Gastrocnemius medialis (tissue), 4 donors: ENCODE results near the gene ZNF526. TPM values are rescaled to one million over a fixed set of nuclear protein-coding genes. Genes with fewer than 3 reads are reported as not detected.

Experiments used
- ATAC-seq, 2 donors: fragments of 150-250 bp; one replicate each; pipeline ENCODE4 v1.9.1; 2016
- DNase-seq, 2 donors: peaks; one replicate each; pipeline ENCODE4 v3.0.0-alpha.2; 2019
- H3K27ac ChIP-seq, 4 donors: fragments of 200-600 bp; sonication (generic); 1 replicate in 1 of 4; 2 replicates in 3 of 4; pipeline ENCODE4 v1.5.1; 2016 to 2018; ENCODE audit warnings: mild to moderate bottlenecking in 2 of 4, moderate library complexity in 1 of 4
- H3K27me3 ChIP-seq, 3 donors: fragments of 200-600 bp; sonication (generic) in 2 of 3; 1 replicate in 1 of 3; 2 replicates in 2 of 3; pipeline versions ENCODE4 v1.5.1 to v1.6.0; 2016 to 2019; ENCODE audit warnings: mild to moderate bottlenecking in 1 of 3, moderate library complexity in 1 of 3
- H3K36me3 ChIP-seq, 2 donors: fragments of 200-600 bp; sonication (generic) in 1 of 2; one replicate each; pipeline ENCODE4 v1.5.1; 2017 to 2018
- H3K4me1 ChIP-seq, 2 donors: fragments of 200-600 bp; sonication (generic) in 1 of 2; one replicate each; pipeline ENCODE4 v1.5.1; 2016 to 2017; ENCODE audit warnings: mild to moderate bottlenecking in 2 of 2
- H3K4me3 ChIP-seq, 4 donors: fragments of 200-600 bp; sonication (generic) in 3 of 4; 1 replicate in 1 of 4; 2 replicates in 3 of 4; pipeline ENCODE4 v1.5.1; 2016 to 2019; ENCODE audit warnings: mild to moderate bottlenecking in 2 of 4
- H3K9me3 ChIP-seq, 3 donors: fragments of 200-600 bp; sonication (generic) in 2 of 3; 1 replicate in 1 of 3; 2 replicates in 2 of 3; pipeline ENCODE4 v1.5.1; 2016 to 2019
- CTCF ChIP-seq, 5 experiments: fragments of 450-650 bp in 3 of 5; fragments of 200-600 bp in 2 of 5; sonication (generic) in 2 of 5; IDR thresholded peaks in 4 of 5; conservative IDR thresholded peaks in 1 of 5; 1 replicate in 4 of 5; 2 replicates in 1 of 5; pipeline ENCODE4 v1.5.1; 2016 to 2019; ENCODE audit warnings: antibody characterized with exemption in 5 of 5, mild to moderate bottlenecking in 3 of 5, moderate library complexity in 3 of 5
- POLR2A ChIP-seq, 2 donors: fragments of 450-650 bp; IDR thresholded peaks; one replicate each; pipeline ENCODE4 v1.6.1; 2017; ENCODE audit warnings: antibody characterized with exemption in 2 of 2, mild to moderate bottlenecking in 2 of 2, moderate library complexity in 2 of 2
- in situ Hi-C, 4 donors: fragments of 200-750 bp; cut with MboI; loops; one replicate each; pipeline versions ENCODE4 v1.15.0 to v1.8.0; 2017; ENCODE audit warnings: low sequenced_read_pairs in 4 of 4
- intact Hi-C: fragments of 100-400 bp; cut with DNase I; formaldehyde crosslinking; loops from one replicate; pipeline ENCODE4 v1.15.1; 2023; ENCODE audit warnings: low total_unique reads
- total RNA-seq, 4 donors: library from RNA; depleted of rRNA; stranded (reverse); fragments of >200 nt; gene quantifications; one replicate each; pipeline versions ENCODE4 v1.1.0 to v1.2.3, GENCODE V29; 2016

Gene ZNF526
- total RNA-seq, 4 donors from 2014 or later: 3.3 to 5.8 (median 4.9) TPM

GRCh38 chr19:42185277-42185676 lies 34.8 kb upstream of the ZNF526 start:
- Histone ChIP-seq H3K4me1 (no peaks in the 10 kb centered on the region), H3K27me3 (peaks cover 11 to 17% (median 14%) of the 10 kb centered on the region in 3 donors), H3K36me3 (no peaks in the 10 kb centered on the region), H3K27ac (no peak overlapping the region), H3K9me3 (no peaks in the 10 kb centered on the region), H3K4me3 (no peak overlapping the region)
- TF ChIP-seq CTCF (IDR thresholded peaks at IDR 0.05 in 4 of 5, conservative IDR thresholded peaks at IDR 0.05 in 1 of 5): no peak
- no peak for TF ChIP-seq POLR2A (IDR thresholded peaks at IDR 0.05)
- in situ Hi-C loops: loop anchor here in 1 of 4 donors (10.0 kb wide), 1 partner anchor 50 kb away; the partner anchor contains the start of gene POU2F2
- intact Hi-C loops: loop anchor here (2.0 kb wide), 1 partner anchor 52 kb away; the partner anchor contains the start of gene POU2F2
- DNase-seq: peak in 1 of 2 donors; percentile 25
- ATAC-seq: no peak

GRCh38 chr19:42188665-42189064 lies 31.4 kb upstream of the ZNF526 start:
- intact Hi-C loops: no loop called here
- Histone ChIP-seq H3K9me3 (no peaks in the 10 kb centered on the region), H3K27me3 (no peaks in the 10 kb centered on the region), H3K4me3 (no peak overlapping the region), H3K27ac (no peak overlapping the region), H3K36me3 (no peaks in the 10 kb centered on the region), H3K4me1 (no peaks in the 10 kb centered on the region)
- TF ChIP-seq POLR2A (IDR thresholded peaks at IDR 0.05) (no peak), CTCF (IDR thresholded peaks at IDR 0.05 in 4 of 5, conservative IDR thresholded peaks at IDR 0.05 in 1 of 5) (no peak)
- ATAC-seq: no peak
- in situ Hi-C loops: loop anchor here in 1 of 4 donors (10.0 kb wide), 1 partner anchor 54 kb away; the partner anchor contains the start of gene POU2F2
- no peak for DNase-seq

- H3K9me3 ChIP-seq: no peaks in the 10 kb centered on the region
- no peaks in the 10 kb centered on the region for H3K27me3 ChIP-seq
- intact Hi-C loops: no loop called here
- no peak for TF ChIP-seq POLR2A (IDR thresholded peaks at IDR 0.05)
- no peak for TF ChIP-seq CTCF (IDR thresholded peaks at IDR 0.05 in 4 of 5, conservative IDR thresholded peaks at IDR 0.05 in 1 of 5)
- in situ Hi-C loops: loop anchor here in 1 of 4 donors (10.0 kb wide), 1 partner anchor 54 kb away; the partner anchor contains the start of gene POU2F2
- H3K4me3 ChIP-seq: no peak overlapping the region
- ATAC-seq (no peak), DNase-seq (no peak)
- H3K27ac ChIP-seq: no peak overlapping the region
- H3K36me3 ChIP-seq: no peaks in the 10 kb centered on the region
- no peaks in the 10 kb centered on the region for H3K4me1 ChIP-seq
These were observed 31.0 kb upstream of the ZNF526 start for GRCh38 chr19:42189133-42189532.

- TF ChIP-seq CTCF (IDR thresholded peaks at IDR 0.05 in 4 of 5, conservative IDR thresholded peaks at IDR 0.05 in 1 of 5): no peak
- no peak for TF ChIP-seq POLR2A (IDR thresholded peaks at IDR 0.05)
- ATAC-seq (no peak), DNase-seq (no peak)
- intact Hi-C loops: no loop called here
- Histone ChIP-seq H3K27ac (no peak overlapping the region), H3K9me3 (no peaks in the 10 kb centered on the region), H3K36me3 (no peaks in the 10 kb centered on the region), H3K4me1 (no peaks in the 10 kb centered on the region), H3K27me3 (no peaks in the 10 kb centered on the region), H3K4me3 (no peak overlapping the region)
- in situ Hi-C loops: no loop called here
These were observed 28.8 kb upstream of the ZNF526 start for GRCh38 chr19:42191330-42191729.

- DNase-seq: no peak
- Histone ChIP-seq H3K36me3 (no peaks in the 10 kb centered on the region), H3K27ac (no peak overlapping the region), H3K9me3 (no peaks in the 10 kb centered on the region), H3K4me3 (no peak overlapping the region), H3K27me3 (no peaks in the 10 kb centered on the region), H3K4me1 (no peaks in the 10 kb centered on the region)
- intact Hi-C loops: no loop called here
- in situ Hi-C loops: no loop called here
- ATAC-seq: no peak
- TF ChIP-seq POLR2A (IDR thresholded peaks at IDR 0.05): no peak
- no peak for TF ChIP-seq CTCF (IDR thresholded peaks at IDR 0.05 in 4 of 5, conservative IDR thresholded peaks at IDR 0.05 in 1 of 5)
These were observed 28.3 kb upstream of the ZNF526 start for GRCh38 chr19:42191855-42192254.
